HL-60 (cell line): ENCODE measurements around the gene COTL1.

Experiments
- DNase-seq, 2 experiments: peaks; one replicate each; pipeline ENCODE4 v3.0.0-alpha.2; 2010 to 2020; ENCODE audit warnings: low read depth in 1 of 2, low spot score in 1 of 2
- H3K27ac ChIP-seq: fragments of 250-450 bp; sonication (Bioruptor Pico); replicated peaks from 2 replicates; pipeline ENCODE4 v1.5.1; 2020; ENCODE audit warnings: mild to moderate bottlenecking, moderate library complexity
- H3K27me3 ChIP-seq: fragments of 250-450 bp; sonication (Bioruptor Pico); 2 replicates; pipeline ENCODE4 v1.5.1; 2021; ENCODE audit warnings: mild to moderate bottlenecking, moderate library complexity; ENCODE audit not compliant: insufficient read depth, poor library complexity, severe bottlenecking
- H3K4me3 ChIP-seq: replicated peaks from 2 replicates; pipeline ENCODE4 v1.5.1; 2011; ENCODE audit warnings: mild to moderate bottlenecking, control low read depth, low read length; ENCODE audit not compliant: insufficient read depth
- CTCF ChIP-seq: IDR thresholded peaks from one replicate; pipeline ENCODE4 v1.5.1; 2011; ENCODE audit warnings: low read length, control low read depth, inconsistent platforms; ENCODE audit not compliant: insufficient read depth
- GABPA ChIP-seq: IDR thresholded peaks from 2 replicates; pipeline ENCODE4 v1.6.1; 2012; ENCODE audit warnings: low read depth
- POLR2AphosphoS5 ChIP-seq: IDR thresholded peaks from 2 replicates; pipeline ENCODE4 v1.6.1; 2012; ENCODE audit warnings: low read depth
- REST ChIP-seq: IDR thresholded peaks from 2 replicates; pipeline ENCODE4 v1.6.1; 2012; ENCODE audit warnings: low read depth; ENCODE audit not compliant: insufficient replicate concordance
- SPI1 ChIP-seq: IDR thresholded peaks from 2 replicates; pipeline ENCODE4 v1.6.1; 2012; ENCODE audit warnings: low read depth, mild to moderate bottlenecking, borderline replicate concordance

Gene COTL1

GRCh38 chr16:84517366-84517765 is 100.5 kb downstream of the COTL1 start:
- no peak for TF ChIP-seq POLR2AphosphoS5
- no peak for TF ChIP-seq CTCF
- no peak for TF ChIP-seq SPI1
- TF ChIP-seq REST, result no peak
- no peak for TF ChIP-seq GABPA
- Histone ChIP-seq H3K27ac (no peak overlapping the region), H3K27me3 (no peaks in the 10 kb centered on the region), H3K4me3 (no peak overlapping the region)
- no peak for DNase-seq
